Activated T-helper 17 cell treated with anti-CD3 and anti-CD28 coated beads, Interleukin-2, amount 50 U/mL, for 72 hours (primary cell): ENCODE measurements around the gene PRKG2. TPM values are rescaled to one million over a fixed set of nuclear protein-coding genes. Genes with fewer than 3 reads are reported as not detected.
A peak's percentile ranks its signal among the peaks of the same experiment; 100 is the strongest.

Experiments
- ATAC-seq: fragments of 150-1000 bp; cut with Tn5 transposase; replicated peaks from 2 replicates; pipeline ENCODE4 v1.10.0; 2021; ENCODE audit warnings: mild to moderate bottlenecking, moderate library complexity
- H3K27ac Mint-ChIP-seq: one replicate; pipeline ENCODE4 v1.8.0; 2022; ENCODE audit warnings: mixed read lengths
- H3K27me3 Mint-ChIP-seq: one replicate; pipeline ENCODE4 v1.8.0; 2022; ENCODE audit warnings: mixed read lengths
- H3K36me3 Mint-ChIP-seq: one replicate; pipeline ENCODE4 v1.8.0; 2022; ENCODE audit warnings: low read depth, mild to moderate bottlenecking, mixed read lengths
- H3K4me1 Mint-ChIP-seq: one replicate; pipeline ENCODE4 v1.8.0; 2022; ENCODE audit warnings: mixed read lengths
- H3K4me3 Mint-ChIP-seq: one replicate; pipeline ENCODE4 v1.8.0; 2022; ENCODE audit warnings: mild to moderate bottlenecking, mixed read lengths
- H3K9me3 Mint-ChIP-seq: one replicate; pipeline ENCODE4 v1.8.0; 2022; ENCODE audit warnings: mixed read lengths
- total RNA-seq, 2 donors: library from RNA; stranded (reverse); gene quantifications; one replicate each; pipeline ENCODE4 v1.2.3, GENCODE V29; 2022

PRKG2 gene, protein sequence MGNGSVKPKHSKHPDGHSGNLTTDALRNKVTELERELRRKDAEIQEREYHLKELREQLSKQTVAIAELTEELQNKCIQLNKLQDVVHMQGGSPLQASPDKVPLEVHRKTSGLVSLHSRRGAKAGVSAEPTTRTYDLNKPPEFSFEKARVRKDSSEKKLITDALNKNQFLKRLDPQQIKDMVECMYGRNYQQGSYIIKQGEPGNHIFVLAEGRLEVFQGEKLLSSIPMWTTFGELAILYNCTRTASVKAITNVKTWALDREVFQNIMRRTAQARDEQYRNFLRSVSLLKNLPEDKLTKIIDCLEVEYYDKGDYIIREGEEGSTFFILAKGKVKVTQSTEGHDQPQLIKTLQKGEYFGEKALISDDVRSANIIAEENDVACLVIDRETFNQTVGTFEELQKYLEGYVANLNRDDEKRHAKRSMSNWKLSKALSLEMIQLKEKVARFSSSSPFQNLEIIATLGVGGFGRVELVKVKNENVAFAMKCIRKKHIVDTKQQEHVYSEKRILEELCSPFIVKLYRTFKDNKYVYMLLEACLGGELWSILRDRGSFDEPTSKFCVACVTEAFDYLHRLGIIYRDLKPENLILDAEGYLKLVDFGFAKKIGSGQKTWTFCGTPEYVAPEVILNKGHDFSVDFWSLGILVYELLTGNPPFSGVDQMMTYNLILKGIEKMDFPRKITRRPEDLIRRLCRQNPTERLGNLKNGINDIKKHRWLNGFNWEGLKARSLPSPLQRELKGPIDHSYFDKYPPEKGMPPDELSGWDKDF
- total RNA-seq = under 1 TPM in 1 of 2 donors, not detected in 1; 0.66 TPM

DNA sequence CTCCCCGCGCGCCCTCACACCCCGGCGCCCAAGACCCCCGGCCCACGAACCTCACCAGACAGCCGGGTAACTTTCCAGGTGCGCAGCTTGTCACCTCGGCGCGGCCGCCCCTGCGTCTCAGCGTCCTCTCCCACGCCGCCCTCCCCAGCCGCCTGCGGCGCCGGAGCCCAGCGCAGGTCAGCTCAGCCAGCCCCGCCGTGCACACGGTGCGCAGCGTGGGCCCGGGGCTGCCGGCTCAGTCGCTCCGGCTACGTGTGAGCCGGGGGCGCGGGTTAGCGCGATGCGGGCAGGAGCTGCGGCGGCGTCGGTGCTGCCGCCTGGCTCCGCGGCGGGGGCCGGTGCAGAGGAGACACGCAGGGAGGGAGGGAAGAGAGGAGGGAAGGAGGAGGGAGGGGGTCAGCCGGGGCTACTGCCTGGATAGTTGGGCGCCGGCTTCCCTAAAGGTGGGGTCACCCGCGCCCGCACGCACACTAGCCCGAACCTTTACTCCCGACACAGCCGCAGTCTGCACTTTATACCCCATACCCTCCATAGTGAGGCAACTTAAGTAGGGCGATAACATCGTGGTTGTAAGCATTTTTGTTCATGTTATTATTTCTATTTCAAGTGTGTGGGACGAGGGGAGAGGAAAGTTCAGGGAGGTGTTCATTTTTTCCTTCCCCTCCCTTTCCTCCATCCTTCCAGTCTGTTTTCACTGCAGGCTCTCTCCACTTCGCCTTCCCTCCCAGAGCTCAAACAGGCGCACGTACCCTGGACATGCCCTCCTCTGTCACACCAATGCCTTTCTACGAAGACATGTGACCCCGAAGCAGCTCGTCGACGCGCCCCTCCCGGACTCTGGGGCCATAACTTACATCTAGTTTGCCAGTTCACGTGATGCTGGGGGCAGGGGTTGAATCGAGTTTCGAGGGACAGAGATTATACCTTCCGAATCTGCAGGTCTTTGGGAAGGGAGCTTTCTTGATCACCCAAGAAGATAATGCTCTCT lies at the start of gene PRKG2:
TSS of gene PRKG2 (minus strand) at position 342 of the 988 bp plus-strand sequence. CDS start 10,175 bp downstream, outside the sequence.
- peak; percentile 18 for ATAC-seq
- H3K4me1 Mint-ChIP-seq = no peaks in the 10 kb centered on the region
- H3K27ac Mint-ChIP-seq = no peak within 1 kb of the TSS
- peak within 1 kb of the TSS; percentile 41 for H3K4me3 Mint-ChIP-seq
- H3K9me3 Mint-ChIP-seq = no peaks in the 10 kb centered on the region
- no peaks in the 10 kb centered on the region for H3K36me3 Mint-ChIP-seq
- peaks cover 31% of the 10 kb centered on the region for H3K27me3 Mint-ChIP-seq

DNA sequence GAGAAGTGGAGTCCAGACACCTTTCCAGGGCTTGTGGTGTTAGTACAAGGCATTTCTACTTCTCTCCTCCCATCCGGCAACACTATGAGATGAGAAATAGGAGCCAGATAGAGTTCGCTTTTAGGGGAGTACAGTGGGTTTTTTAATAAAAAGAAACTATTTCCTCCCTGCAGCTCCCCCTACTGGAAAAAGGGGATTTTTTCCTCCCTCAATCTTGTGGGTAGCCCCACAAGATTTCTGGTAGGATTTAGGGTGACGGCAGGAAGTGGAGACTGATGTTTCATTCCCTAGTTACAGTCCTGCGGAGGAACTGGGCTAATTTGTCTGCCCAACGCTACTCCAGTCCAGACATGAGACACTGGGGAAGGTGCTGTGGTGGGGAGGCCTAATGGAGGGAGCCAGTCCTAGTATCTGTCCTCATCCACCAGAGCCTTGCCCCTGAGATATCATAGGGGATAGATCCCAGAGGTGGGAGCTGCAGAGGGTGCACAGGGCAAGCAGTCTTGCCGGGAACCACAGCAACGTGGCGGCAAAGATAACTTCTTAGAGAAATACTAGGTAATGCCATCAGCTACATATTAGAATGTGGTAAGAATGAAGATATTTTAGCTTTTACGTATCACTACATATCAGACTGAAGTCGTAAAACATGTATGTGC lies 45.5 kb upstream of the PRKG2 start:
- ATAC-seq = no peak
- peaks cover 3% of the 10 kb centered on the region for H3K9me3 Mint-ChIP-seq
- no peaks in the 10 kb centered on the region for H3K36me3 Mint-ChIP-seq
- no peaks in the 10 kb centered on the region for H3K4me1 Mint-ChIP-seq
- no peak overlapping the region for H3K4me3 Mint-ChIP-seq
- H3K27me3 Mint-ChIP-seq = peaks cover 5% of the 10 kb centered on the region
- H3K27ac Mint-ChIP-seq = no peak overlapping the region

DNA sequence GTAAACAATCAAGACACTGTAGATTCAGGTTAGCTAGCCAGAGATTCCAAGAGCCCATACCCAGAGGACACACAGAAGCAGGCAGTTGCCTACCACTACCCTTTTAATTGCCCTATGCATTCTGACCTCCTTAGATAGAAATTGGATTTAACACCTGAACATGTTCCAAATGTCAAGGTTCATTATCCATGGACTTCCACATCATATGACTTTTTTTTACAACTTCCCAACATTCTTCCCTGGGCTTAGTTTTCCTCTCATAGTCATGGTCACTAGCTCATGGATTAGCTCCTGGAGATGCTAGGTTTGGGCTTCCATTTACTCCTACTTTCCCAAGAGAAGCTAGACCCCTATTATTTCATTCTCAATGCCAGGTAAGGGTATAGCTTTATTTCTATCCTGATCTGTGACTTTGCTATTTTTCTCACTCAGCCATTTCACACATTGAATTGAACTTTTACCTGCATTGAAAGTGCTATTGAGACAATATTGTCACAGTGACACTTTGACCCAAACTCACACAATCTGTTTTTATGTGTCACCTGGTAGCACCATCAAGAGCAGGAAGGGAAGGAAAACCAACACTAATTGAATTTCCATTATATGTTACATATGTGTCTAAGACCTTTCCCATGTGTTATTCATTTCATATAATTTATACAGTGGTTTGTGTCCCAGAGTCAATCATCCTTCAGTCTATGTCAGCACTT lies 44.0 kb upstream of the PRKG2 start:
- no peak overlapping the region for H3K4me3 Mint-ChIP-seq
- no peaks in the 10 kb centered on the region for H3K36me3 Mint-ChIP-seq
- no peak for ATAC-seq
- H3K27me3 Mint-ChIP-seq = peaks cover 6% of the 10 kb centered on the region
- H3K9me3 Mint-ChIP-seq = no peaks in the 10 kb centered on the region
- H3K4me1 Mint-ChIP-seq = no peaks in the 10 kb centered on the region
- H3K27ac Mint-ChIP-seq = no peak overlapping the region

DNA sequence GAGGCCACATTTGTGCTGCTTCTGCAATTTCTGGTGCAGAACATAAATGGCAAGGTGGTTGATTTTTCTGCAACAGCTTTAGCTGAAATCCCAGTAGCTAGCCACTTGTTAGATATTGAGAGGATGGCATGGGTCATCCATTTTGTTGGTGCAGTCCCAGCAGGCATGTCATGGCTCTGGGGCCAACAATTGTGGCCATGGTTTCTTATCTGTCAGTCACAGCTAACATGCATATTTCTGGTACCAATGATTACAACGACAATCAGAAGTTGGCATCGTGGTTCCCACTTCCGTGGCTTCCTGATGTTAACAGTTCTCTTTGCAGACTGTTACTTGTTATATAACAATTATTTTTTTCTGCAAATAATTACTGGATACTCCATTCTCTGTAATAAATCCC lies 42.8 kb upstream of the PRKG2 start:
- no peaks in the 10 kb centered on the region for H3K9me3 Mint-ChIP-seq
- no peak overlapping the region for H3K4me3 Mint-ChIP-seq
- no peaks in the 10 kb centered on the region for H3K4me1 Mint-ChIP-seq
- no peak overlapping the region for H3K27ac Mint-ChIP-seq
- peaks cover 10% of the 10 kb centered on the region for H3K27me3 Mint-ChIP-seq
- H3K36me3 Mint-ChIP-seq = no peaks in the 10 kb centered on the region
- no peak for ATAC-seq

DNA sequence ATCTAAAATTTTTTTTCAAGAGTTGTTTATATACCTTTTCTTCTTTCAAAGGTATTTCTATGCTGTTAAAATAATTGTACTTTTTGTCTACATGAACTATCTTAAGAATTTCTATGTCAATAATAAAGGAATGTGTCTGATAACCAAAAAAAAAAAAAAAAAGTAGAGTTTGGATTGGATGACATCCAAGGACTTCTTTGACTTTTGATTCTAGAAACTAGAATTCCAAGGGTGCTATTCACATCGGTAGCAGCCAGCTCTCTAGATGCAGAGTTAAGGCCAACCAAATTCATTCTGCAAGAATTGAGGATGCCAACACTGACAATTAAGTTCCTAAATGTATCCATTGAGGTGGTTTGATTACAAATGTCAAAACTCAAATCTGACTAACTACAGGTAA lies 42.0 kb upstream of the PRKG2 start:
- H3K4me1 Mint-ChIP-seq = no peaks in the 10 kb centered on the region
- no peak overlapping the region for H3K27ac Mint-ChIP-seq
- no peak overlapping the region for H3K4me3 Mint-ChIP-seq
- H3K27me3 Mint-ChIP-seq = peaks cover 13% of the 10 kb centered on the region
- no peaks in the 10 kb centered on the region for H3K36me3 Mint-ChIP-seq
- H3K9me3 Mint-ChIP-seq = no peaks in the 10 kb centered on the region
- no peak for ATAC-seq

DNA sequence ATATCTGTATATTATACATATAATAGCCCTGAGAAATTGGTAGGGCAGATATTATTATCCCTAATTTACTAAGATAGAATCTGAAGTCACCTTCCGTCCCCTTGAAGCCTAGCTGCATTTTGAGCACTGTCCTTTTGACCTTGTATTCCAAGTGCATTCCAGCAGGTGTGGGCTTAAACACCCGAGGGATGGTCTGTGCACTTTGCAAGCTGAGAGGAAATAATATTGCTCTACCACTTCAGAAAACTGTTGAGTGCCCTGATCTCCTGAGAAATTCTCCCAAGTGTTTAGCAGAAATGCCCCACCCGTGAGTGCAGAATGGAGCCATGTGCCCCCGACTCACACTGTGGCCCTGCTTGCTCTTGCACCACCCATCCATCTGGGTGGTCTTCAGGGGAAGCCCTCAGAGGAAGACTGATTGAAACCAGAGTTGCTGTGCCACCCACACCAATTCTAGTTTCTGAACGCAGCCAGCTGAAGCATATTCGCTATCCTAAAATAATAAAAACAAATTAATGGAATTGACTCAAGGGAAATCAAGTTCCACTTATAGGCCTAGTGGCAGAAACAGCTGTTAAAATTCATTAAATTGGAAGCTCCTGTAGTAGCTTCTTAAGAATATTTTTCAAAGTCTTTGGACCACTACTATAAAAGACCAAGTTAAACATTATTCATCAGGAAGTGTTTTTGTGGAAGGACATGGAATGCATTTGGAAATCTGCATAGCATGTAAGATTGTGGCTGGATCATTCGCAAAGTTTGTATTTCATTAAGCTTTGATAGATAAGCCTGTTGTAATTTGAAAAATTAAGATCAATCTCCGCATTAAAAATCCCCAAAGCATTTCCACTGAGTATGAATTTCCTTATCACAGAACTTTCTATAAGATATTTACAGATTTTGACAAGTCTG lies 41.3 kb upstream of the PRKG2 start:
- peaks cover 13% of the 10 kb centered on the region for H3K27me3 Mint-ChIP-seq
- H3K27ac Mint-ChIP-seq = no peak overlapping the region
- H3K4me1 Mint-ChIP-seq = no peaks in the 10 kb centered on the region
- H3K9me3 Mint-ChIP-seq = no peaks in the 10 kb centered on the region
- H3K4me3 Mint-ChIP-seq = no peak overlapping the region
- no peak for ATAC-seq
- no peaks in the 10 kb centered on the region for H3K36me3 Mint-ChIP-seq

DNA sequence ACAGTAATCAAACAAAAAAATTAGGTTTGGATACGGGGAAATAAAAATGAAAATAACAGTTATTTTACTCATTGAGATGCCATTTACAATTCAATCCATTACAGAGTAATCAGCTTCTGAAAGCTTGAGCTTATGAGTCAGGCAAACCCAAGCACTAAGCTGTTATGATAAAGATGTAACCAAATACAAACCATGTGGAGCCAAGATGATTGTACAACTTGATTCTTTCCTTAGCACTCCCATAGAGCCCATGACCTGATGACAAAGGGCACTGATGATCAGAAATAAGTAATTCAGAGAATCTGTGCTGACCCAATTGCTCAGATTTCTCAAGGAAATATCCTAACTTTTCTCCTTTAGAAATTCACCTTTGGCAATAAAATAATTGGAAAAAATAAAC lies 40.5 kb upstream of the PRKG2 start:
- no peak overlapping the region for H3K27ac Mint-ChIP-seq

DNA sequence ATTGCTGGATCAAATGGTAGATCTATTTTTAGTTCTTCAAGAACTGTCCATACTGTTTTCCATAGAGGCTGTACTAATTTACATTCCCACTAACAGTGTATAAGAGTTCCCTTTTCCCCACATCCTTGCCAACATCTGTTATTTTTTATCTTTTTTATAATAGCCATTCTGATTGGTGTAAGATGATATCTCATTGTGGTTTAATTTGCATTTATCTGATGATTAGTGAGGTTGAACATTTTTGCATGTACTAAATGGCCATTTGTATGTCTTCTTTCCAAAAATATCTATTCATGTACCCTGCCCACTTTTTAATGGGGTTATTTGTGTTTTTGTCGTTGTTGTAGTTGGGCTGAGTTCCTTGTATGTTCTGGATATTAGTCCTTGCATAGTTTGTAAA lies 35.4 kb upstream of the PRKG2 start:
- Mint-ChIP-seq H3K27me3 (peaks cover 8% of the 10 kb centered on the region), H3K4me3 (no peak overlapping the region), H3K9me3 (no peaks in the 10 kb centered on the region), H3K36me3 (no peaks in the 10 kb centered on the region), H3K4me1 (no peaks in the 10 kb centered on the region), H3K27ac (no peak overlapping the region)
- no peak for ATAC-seq

More for the DNA sequence above, 40.5 kb upstream of the PRKG2 start:
- ATAC-seq = no peak
- H3K36me3 Mint-ChIP-seq = no peaks in the 10 kb centered on the region
- no peaks in the 10 kb centered on the region for H3K9me3 Mint-ChIP-seq
- no peaks in the 10 kb centered on the region for H3K4me1 Mint-ChIP-seq
- H3K4me3 Mint-ChIP-seq = no peak overlapping the region
- H3K27me3 Mint-ChIP-seq = peaks cover 13% of the 10 kb centered on the region

DNA sequence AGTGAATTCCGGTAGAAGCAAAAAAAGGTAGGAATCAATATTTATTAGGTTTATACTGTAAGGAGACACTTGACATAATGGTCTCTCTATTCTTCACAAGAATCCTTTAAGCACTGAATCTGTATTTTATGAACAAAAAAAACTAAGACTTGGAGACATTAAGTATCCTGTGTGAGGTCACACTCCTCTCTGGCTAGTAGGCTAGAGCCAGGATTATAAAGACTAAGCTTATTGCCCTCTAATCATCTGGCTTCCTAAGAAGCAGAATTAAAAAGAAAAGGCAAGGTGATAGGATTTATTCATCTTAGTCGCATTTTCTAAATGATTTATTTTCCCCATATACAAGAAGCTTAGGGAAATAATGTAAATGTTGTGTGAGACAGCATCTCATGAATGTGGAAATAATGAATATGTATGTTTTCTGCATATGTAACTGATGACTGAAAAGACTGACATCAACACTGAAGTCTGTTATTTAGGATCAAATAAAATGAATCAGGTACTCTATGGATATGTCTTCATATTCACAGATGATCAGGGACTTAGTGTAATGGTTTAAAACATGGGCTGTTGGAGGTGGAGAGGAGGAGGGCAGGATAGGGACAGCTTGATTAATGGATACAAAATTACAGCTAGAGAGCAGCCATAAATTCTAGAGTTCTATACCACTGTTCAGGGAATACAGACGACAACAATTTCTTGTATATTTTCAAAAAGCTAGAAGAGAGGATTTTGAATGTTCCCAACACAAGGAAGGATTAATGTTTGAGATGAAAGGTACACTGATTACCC lies 30.4 kb upstream of the PRKG2 start:
- H3K27ac Mint-ChIP-seq = no peak overlapping the region
- ATAC-seq = no peak

DNA sequence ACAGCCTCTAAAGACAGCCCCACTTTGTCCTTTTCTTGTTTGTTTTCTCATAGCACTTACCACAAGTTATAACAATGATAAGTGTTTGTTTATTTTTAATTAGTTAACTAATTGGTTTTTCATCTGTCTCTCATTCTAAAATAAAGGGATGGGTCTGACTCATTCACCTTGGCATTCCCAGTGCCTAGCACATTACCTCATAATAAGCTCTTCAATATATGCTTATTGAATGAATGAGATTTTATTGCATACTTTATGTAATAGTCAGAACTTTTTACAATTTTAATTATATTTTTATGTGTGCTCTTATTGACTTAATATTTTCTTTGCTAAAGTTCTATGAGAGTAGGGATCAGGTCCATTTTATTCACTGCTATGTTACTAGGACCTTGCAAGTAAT lies 22.8 kb upstream of the PRKG2 start:
- Mint-ChIP-seq H3K4me3 (no peak overlapping the region), H3K4me1 (no peaks in the 10 kb centered on the region), H3K27ac (no peak overlapping the region), H3K9me3 (no peaks in the 10 kb centered on the region), H3K36me3 (no peaks in the 10 kb centered on the region), H3K27me3 (peaks cover 11% of the 10 kb centered on the region)
- ATAC-seq = no peak

More for the DNA sequence above, 30.4 kb upstream of the PRKG2 start:
- H3K4me3 Mint-ChIP-seq = no peak overlapping the region
- no peaks in the 10 kb centered on the region for H3K4me1 Mint-ChIP-seq
- peaks cover 4% of the 10 kb centered on the region for H3K27me3 Mint-ChIP-seq
- no peaks in the 10 kb centered on the region for H3K36me3 Mint-ChIP-seq
- H3K9me3 Mint-ChIP-seq = no peaks in the 10 kb centered on the region

DNA sequence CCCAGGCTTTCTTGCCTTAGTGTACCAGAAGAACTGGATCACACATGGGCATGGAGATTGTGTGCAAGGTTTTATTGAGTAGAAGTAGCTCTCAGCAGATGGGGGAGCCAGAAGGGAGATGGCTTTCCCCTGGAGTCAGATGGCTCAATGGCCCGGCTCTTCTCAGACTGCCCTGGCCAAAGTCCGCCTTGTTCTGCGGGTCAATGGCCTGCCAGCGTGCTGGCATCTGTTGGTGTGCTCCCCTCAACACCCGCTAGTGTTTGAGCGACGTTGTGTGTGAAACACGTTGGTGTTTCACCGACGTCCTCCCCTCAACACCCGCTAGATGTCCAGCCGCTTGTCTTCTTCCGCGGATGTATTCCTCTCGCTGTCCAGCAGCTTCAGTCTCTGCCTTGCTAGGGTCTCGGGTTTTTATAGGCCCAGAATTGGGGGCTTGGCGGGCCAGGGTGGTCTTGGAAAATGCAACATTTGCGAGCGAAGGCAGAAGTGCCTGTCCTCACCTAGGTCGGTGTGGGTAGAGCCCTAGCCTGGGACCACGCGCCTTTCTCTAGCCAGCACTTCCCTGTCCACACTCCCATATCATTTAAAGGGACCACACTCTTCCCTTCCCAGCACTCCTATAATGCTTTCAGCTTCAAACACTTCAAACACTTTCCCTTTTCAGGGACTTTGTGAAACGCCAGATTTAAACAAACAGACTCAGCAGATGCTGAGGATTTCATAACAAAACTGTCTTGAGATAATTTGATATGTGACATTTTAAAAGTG lies 21.1 kb upstream of the PRKG2 start:
- H3K36me3 Mint-ChIP-seq = no peaks in the 10 kb centered on the region
- H3K4me1 Mint-ChIP-seq = no peaks in the 10 kb centered on the region
- peaks cover 9% of the 10 kb centered on the region for H3K9me3 Mint-ChIP-seq
- H3K4me3 Mint-ChIP-seq = no peak overlapping the region
- ATAC-seq = no peak
- H3K27ac Mint-ChIP-seq = no peak overlapping the region
- H3K27me3 Mint-ChIP-seq = peaks cover 11% of the 10 kb centered on the region
